K562 (cell line): ENCODE results near the gene ZBTB48. TPM values are rescaled to one million over a fixed set of nuclear protein-coding genes. Genes with fewer than 3 reads are reported as not detected.

Experiments
- CTBP1 ChIP-seq: fragments of 450-650 bp; IDR thresholded peaks from 2 replicates; pipeline ENCODE4 v1.6.1; 2016; ENCODE audit warnings: borderline replicate concordance
- FOSL1 ChIP-seq: fragments of 200-800 bp; sonication (Bioruptor generic); conservative IDR thresholded peaks from 2 replicates; pipeline ENCODE4 v1.6.1; 2016; ENCODE audit warnings: missing genetic modification characterization, missing compliant biosample characterization
- HDAC1 ChIP-seq, 2 experiments: fragments of 450-650 bp; IDR thresholded peaks; 2 replicates each; pipeline ENCODE4 v1.6.1; 2016 to 2017; ENCODE audit warnings: inconsistent platforms in 1 of 2, mild to moderate bottlenecking in 1 of 2, moderate library complexity in 1 of 2
- HNRNPH1 ChIP-seq: fragments of 200-400 bp; formaldehyde crosslinking; optimal IDR thresholded peaks from 2 replicates; pipeline ENCODE3; 2017; ENCODE audit warnings: low read depth, mild to moderate bottlenecking, low read length, moderate library complexity
- HNRNPUL1 ChIP-seq: fragments of 200-400 bp; formaldehyde crosslinking; IDR thresholded peaks from 2 replicates; pipeline ENCODE4 v1.6.1; 2017; ENCODE audit warnings: low read length
- JUN ChIP-seq, 2 experiments: sonication (generic) in 1 of 2; formaldehyde crosslinking in 1 of 2; IDR thresholded peaks; 2 replicates each; pipeline versions ENCODE4 v1.6.1 to v1.8.0; 2012 to 2022; ENCODE audit warnings: borderline replicate concordance in 2 of 2, mild to moderate bottlenecking in 2 of 2, improper control_type of control experiment in 1 of 2, low read depth in 1 of 2, low read length in 1 of 2, missing genetic modification reagents in 1 of 2
- JUNB ChIP-seq: fragments of 450-650 bp; formaldehyde crosslinking; conservative IDR thresholded peaks from 2 replicates; pipeline ENCODE4 v1.4.0; 2020; ENCODE audit warnings: mild to moderate bottlenecking
- KLF1 ChIP-seq: fragments of 450-650 bp; IDR thresholded peaks from 2 replicates; pipeline ENCODE4 v1.6.1; 2016; ENCODE audit warnings: missing genetic modification characterization, missing compliant biosample characterization
- MAFG ChIP-seq: fragments of 450-650 bp; conservative IDR thresholded peaks from 2 replicates; pipeline ENCODE4 v1.6.1; 2016; ENCODE audit warnings: missing genetic modification characterization, missing compliant biosample characterization
- NBN ChIP-seq: fragments of 450-650 bp; IDR thresholded peaks from 2 replicates; pipeline ENCODE4 v1.6.1; 2016; ENCODE audit warnings: low read depth, mild to moderate bottlenecking
- NFE2 ChIP-seq: IDR thresholded peaks from 2 replicates; pipeline ENCODE4 v1.6.1; 2014; ENCODE audit warnings: antibody characterized with exemption, low read depth
- NFRKB ChIP-seq: fragments of 450-650 bp; IDR thresholded peaks from 2 replicates; pipeline ENCODE4 v1.6.1; 2016; ENCODE audit warnings: low read depth
- NUFIP1 ChIP-seq: fragments of 450-650 bp; IDR thresholded peaks from 2 replicates; pipeline ENCODE4 v1.6.1; 2018; ENCODE audit not compliant: partially characterized antibody
- POLR3G ChIP-seq: IDR thresholded peaks from 2 replicates; pipeline ENCODE4 v1.6.1; 2011; ENCODE audit not compliant: insufficient read length, insufficient replicate concordance; ENCODE audit errors: extremely low read depth
- RCOR1 ChIP-seq, 2 experiments: IDR thresholded peaks; 2 replicates each; pipeline ENCODE4 v1.6.1; 2012; ENCODE audit warnings: low read depth in 2 of 2, low read length in 2 of 2, borderline replicate concordance in 1 of 2, improper control_type of control experiment in 1 of 2
- TAF1 ChIP-seq: IDR thresholded peaks from 2 replicates; pipeline ENCODE4 v1.6.1; 2011; ENCODE audit warnings: mild to moderate bottlenecking, low read length, moderate library complexity; ENCODE audit not compliant: insufficient read depth, control insufficient read depth, severe bottlenecking; ENCODE audit errors: extremely low read depth
- ZBTB7A ChIP-seq: IDR thresholded peaks from 2 replicates; pipeline ENCODE4 v1.6.1; 2011; ENCODE audit warnings: low read depth, mild to moderate bottlenecking, low read length, moderate library complexity, borderline replicate concordance; ENCODE audit not compliant: control insufficient read depth
- ZNF175 ChIP-seq: fragments of 200-800 bp; sonication (Bioruptor generic); IDR thresholded peaks from 2 replicates; pipeline ENCODE4 v1.6.1; 2016; ENCODE audit warnings: low read depth, mild to moderate bottlenecking, missing genetic modification characterization, missing compliant biosample characterization
- ZNF232 ChIP-seq: sonication (generic); formaldehyde crosslinking; IDR thresholded peaks from 2 replicates; pipeline ENCODE4 v1.8.0; 2022; ENCODE audit warnings: mild to moderate bottlenecking, missing genetic modification reagents
- ZNF253 ChIP-seq: fragments of 250-450 bp; sonication (Bioruptor Pico); conservative IDR thresholded peaks from 2 replicates; pipeline ENCODE4 v1.6.1; 2021; ENCODE audit warnings: mild to moderate bottlenecking
- ZNF263 ChIP-seq: sonication (generic); formaldehyde crosslinking; IDR thresholded peaks from 2 replicates; pipeline ENCODE4 v1.8.0; 2022; ENCODE audit warnings: mild to moderate bottlenecking, missing genetic modification reagents, borderline replicate concordance
- polyA plus RNA-seq, 8 experiments: library from polyadenylated mRNA; depleted of rRNA in 4 of 8; stranded (reverse) in 5 of 8; unstranded in 3 of 8; fragments of >200 nt; fragmentation: Nextera tagmentation in 2 of 8; fragmentation: Illumina TruSeq in 1 of 8; extraction: Ambion mirVana in 2 of 8; extraction: Trizol in 1 of 8; gene quantifications; 2 replicates each; pipeline versions ENCODE4 v1.2.1 to v1.2.3, GENCODE V29; 2011 to 2014; ENCODE audit warnings: inconsistent platforms in 1 of 8, missing spikeins in 1 of 8
- total RNA-seq, 7 experiments: library from RNA; depleted of rRNA in 6 of 7; stranded (reverse); fragments of >200 nt in 6 of 7; fragmentation: Illumina TruSeq in 2 of 7; extraction: Trizol in 2 of 7; gene quantifications; 2 replicates each; pipeline versions ENCODE4 v1.2.1 to v1.2.3, GENCODE V29; 2011 to 2021; ENCODE audit warnings: low replicate concordance in 1 of 7
- TF ChIP-seq, protein P1 (sequence below): fragments of 450-650 bp; conservative IDR thresholded peaks from 2 replicates; pipeline ENCODE4 v1.6.1; 2016; ENCODE audit warnings: missing genetic modification characterization, low read depth, mild to moderate bottlenecking, missing compliant biosample characterization, moderate library complexity
- TF ChIP-seq, protein P2 (sequence below): IDR thresholded peaks from 2 replicates; pipeline ENCODE4 v1.6.1; 2014; ENCODE audit warnings: antibody characterized with exemption
- TF ChIP-seq, protein P3 (sequence below): sonication (generic); formaldehyde crosslinking; IDR thresholded peaks from 2 replicates; pipeline ENCODE4 v1.8.0; 2023; ENCODE audit warnings: mild to moderate bottlenecking, missing genetic modification reagents

Gene ZBTB48
- total and polyA plus RNA-seq, 9 of the 15 experiments (the other 6 are each of a cell fraction or from before 2014, with no cell fraction given): 1.9 to 66.9 (median 29.5) TPM

DNA sequence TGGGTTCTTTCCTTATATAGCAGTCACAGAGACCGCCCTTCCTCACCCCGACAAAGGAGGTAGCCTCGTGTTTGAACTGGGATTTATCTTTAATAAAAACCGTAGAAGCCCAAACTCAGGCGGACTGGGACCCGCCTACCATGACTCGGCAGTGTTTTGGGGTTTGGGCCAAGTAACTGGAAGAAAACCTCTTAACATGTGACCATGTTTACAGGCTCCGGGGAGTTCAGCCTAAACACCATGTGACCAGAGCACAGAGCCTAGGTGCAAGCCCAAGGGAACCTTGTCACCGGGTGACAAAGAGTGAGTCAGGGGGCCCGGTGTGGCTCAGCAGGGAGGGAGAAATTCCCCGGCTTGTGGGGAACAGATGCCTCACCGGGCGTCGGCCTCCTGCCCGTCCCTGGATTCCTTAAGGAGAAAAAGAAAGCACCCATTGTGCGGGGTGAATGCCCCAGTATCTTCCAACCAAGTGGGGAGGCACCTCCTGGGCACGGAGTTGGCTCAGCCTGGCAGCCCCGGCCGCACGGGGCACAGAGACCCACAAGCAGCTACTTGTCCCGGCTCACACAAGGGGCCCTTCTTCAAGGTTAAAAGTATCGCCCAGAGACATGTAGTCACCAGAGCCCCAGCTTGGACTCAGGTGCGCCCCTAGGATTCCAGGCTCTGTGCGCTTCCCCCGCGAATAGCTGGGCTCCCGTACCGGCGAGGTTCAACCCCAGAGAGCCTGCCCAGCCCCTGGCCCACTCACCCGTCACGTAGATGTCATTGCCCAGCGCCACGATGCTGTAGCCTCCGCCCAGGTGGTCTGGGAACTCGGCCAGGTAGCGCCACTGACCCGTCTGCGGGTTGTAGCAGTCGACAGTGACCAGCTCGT lies 21.5 kb downstream of the ZBTB48 start (continued):
- 0 out of 2 replicates have a peak, but pooled peaks have one; percentile 50 for TF ChIP-seq ZNF263 (CRISPR knock-in tag)
- 0 out of 2 replicates have a peak, but pooled peaks have one; percentile 38 for TF ChIP-seq CTBP1
- TF ChIP-seq HDAC1 (IDR thresholded peaks at IDR 0.05): peak in 1 of 2 experiments; percentile 95; a peak in 2 of 4 replicates
- TF ChIP-seq NUFIP1: no peak
- peak; percentile 98 for TF ChIP-seq FOSL1 (tag)
- TF ChIP-seq, protein P1, sequence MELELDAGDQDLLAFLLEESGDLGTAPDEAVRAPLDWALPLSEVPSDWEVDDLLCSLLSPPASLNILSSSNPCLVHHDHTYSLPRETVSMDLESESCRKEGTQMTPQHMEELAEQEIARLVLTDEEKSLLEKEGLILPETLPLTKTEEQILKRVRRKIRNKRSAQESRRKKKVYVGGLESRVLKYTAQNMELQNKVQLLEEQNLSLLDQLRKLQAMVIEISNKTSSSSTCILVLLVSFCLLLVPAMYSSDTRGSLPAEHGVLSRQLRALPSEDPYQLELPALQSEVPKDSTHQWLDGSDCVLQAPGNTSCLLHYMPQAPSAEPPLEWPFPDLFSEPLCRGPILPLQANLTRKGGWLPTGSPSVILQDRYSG (tag): 0 out of 2 replicates have a peak, but pooled peaks have one; percentile 24
- TF ChIP-seq HNRNPH1: no peak
- peak; percentile 65 for TF ChIP-seq ZNF175 (CRISPR knock-in tag)
- TF ChIP-seq NBN: peak; percentile 66; the same call in 1 of the 2 replicates
- peak; percentile 100 for TF ChIP-seq NFE2
- peak; percentile 44; the same call in 1 of the 2 replicates for TF ChIP-seq JUNB (CRISPR knock-in tag)
- TF ChIP-seq MAFG (tag): peak; percentile 96
- no peak for TF ChIP-seq ZNF253 (CRISPR knock-in tag)
- TF ChIP-seq TAF1: peak; percentile 7
- TF ChIP-seq ZBTB7A: 0 out of 2 replicates have a peak, but pooled peaks have one; percentile 26
- no peak for TF ChIP-seq ZNF232 (CRISPR knock-in tag)
- no peak for TF ChIP-seq HNRNPUL1
- no peak for TF ChIP-seq KLF1 (tag)
- TF ChIP-seq JUN (IDR thresholded peaks at IDR 0.05; ENCODE audit: borderline replicate concordance, low read depth, low read length): peak; percentile 83
- TF ChIP-seq JUN (CRISPR knock-in tag; IDR thresholded peaks at IDR 0.05; ENCODE audit: borderline replicate concordance): 0 out of 2 replicates have a peak, but pooled peaks have one; percentile 72
- TF ChIP-seq, protein P2, sequence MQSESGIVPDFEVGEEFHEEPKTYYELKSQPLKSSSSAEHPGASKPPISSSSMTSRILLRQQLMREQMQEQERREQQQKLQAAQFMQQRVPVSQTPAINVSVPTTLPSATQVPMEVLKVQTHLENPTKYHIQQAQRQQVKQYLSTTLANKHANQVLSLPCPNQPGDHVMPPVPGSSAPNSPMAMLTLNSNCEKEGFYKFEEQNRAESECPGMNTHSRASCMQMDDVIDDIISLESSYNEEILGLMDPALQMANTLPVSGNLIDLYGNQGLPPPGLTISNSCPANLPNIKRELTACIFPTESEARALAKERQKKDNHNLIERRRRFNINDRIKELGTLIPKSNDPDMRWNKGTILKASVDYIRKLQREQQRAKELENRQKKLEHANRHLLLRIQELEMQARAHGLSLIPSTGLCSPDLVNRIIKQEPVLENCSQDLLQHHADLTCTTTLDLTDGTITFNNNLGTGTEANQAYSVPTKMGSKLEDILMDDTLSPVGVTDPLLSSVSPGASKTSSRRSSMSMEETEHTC: peak; percentile 93
- TF ChIP-seq, protein P3, sequence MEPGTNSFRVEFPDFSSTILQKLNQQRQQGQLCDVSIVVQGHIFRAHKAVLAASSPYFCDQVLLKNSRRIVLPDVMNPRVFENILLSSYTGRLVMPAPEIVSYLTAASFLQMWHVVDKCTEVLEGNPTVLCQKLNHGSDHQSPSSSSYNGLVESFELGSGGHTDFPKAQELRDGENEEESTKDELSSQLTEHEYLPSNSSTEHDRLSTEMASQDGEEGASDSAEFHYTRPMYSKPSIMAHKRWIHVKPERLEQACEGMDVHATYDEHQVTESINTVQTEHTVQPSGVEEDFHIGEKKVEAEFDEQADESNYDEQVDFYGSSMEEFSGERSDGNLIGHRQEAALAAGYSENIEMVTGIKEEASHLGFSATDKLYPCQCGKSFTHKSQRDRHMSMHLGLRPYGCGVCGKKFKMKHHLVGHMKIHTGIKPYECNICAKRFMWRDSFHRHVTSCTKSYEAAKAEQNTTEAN (CRISPR knock-in tag): no peak
- no peak for TF ChIP-seq POLR3G
- peak in 1 of 2 experiments; percentile 68; a peak in 1 of 4 replicates for TF ChIP-seq RCOR1 (IDR thresholded peaks at IDR 0.05; ENCODE audit: borderline replicate concordance in 1 of 2, low read depth in 2 of 2, low read length in 2 of 2)
- TF ChIP-seq NFRKB: no peak
